Astrocyte (in vitro differentiated cells and primary cell): ENCODE data around the gene GLCCI1. TPM values are rescaled to one million over a fixed set of nuclear protein-coding genes. Genes with fewer than 3 reads are reported as not detected.

Experiments used
- DNase-seq: peaks from one replicate; pipeline ENCODE4 v3.0.0-alpha.2; 2010; ENCODE audit warnings: low read depth
- FAIRE-seq: peaks from 2 replicates; lab custom pipeline; 2011; peaks lifted over from hg19 to GRCh38; lab: Jason Lieb, UNC
- H2AFZ ChIP-seq: 2 replicates; pipeline ENCODE4 v1.6.0; 2012; ENCODE audit warnings: low read depth, low read length, inconsistent platforms
- H3K27ac ChIP-seq: 2 replicates; pipeline ENCODE4 v1.5.1; 2011; ENCODE audit warnings: low read depth, low read length, inconsistent platforms
- H3K27me3 ChIP-seq: 2 replicates; pipeline ENCODE4 v1.6.0; 2011; ENCODE audit warnings: low read length, inconsistent platforms; ENCODE audit not compliant: insufficient read depth
- H3K36me3 ChIP-seq: 2 replicates; pipeline ENCODE4 v1.5.1; 2011; ENCODE audit warnings: low read length, inconsistent platforms; ENCODE audit not compliant: insufficient read depth
- H3K4me1 ChIP-seq: 2 replicates; pipeline ENCODE4 v1.5.1; 2011; ENCODE audit warnings: low read length, inconsistent platforms; ENCODE audit not compliant: insufficient read depth
- H3K4me2 ChIP-seq: 2 replicates; pipeline ENCODE4 v1.6.0; 2012; ENCODE audit warnings: low read length, inconsistent platforms
- H3K4me3 ChIP-seq: 2 replicates; pipeline ENCODE4 v1.5.1; 2011; ENCODE audit warnings: low read depth, mild to moderate bottlenecking, low read length, inconsistent platforms; ENCODE audit not compliant: insufficient read depth
- H3K79me2 ChIP-seq: 2 replicates; pipeline ENCODE4 v1.6.0; 2012; ENCODE audit warnings: mild to moderate bottlenecking, low read length, inconsistent platforms; ENCODE audit not compliant: insufficient read depth
- H3K9ac ChIP-seq: 2 replicates; pipeline ENCODE4 v1.6.0; 2012; ENCODE audit warnings: mild to moderate bottlenecking, low read length, inconsistent platforms
- H3K9me3 ChIP-seq: 2 replicates; pipeline ENCODE4 v1.5.1; 2012; ENCODE audit warnings: low read depth, mild to moderate bottlenecking, low read length, inconsistent platforms; ENCODE audit not compliant: insufficient read depth
- H4K20me1 ChIP-seq: 2 replicates; pipeline ENCODE4 v1.6.0; 2012; ENCODE audit warnings: low read length, inconsistent platforms; ENCODE audit not compliant: insufficient read depth
- H3K27ac Mint-ChIP-seq: one replicate; pipeline ENCODE4 v1.8.0; 2021; ENCODE audit warnings: mild to moderate bottlenecking, mixed read lengths; ENCODE audit not compliant: unreplicated experiment
- H3K27me3 Mint-ChIP-seq: one replicate; pipeline ENCODE4 v1.8.0; 2021; ENCODE audit warnings: low read depth, mixed read lengths; ENCODE audit not compliant: unreplicated experiment
- H3K36me3 Mint-ChIP-seq: one replicate; pipeline ENCODE4 v1.8.0; 2021; ENCODE audit warnings: low read depth, mixed read lengths; ENCODE audit not compliant: unreplicated experiment
- H3K4me1 Mint-ChIP-seq: one replicate; pipeline ENCODE4 v1.8.0; 2021; ENCODE audit warnings: low read depth, mixed read lengths; ENCODE audit not compliant: unreplicated experiment
- H3K4me3 Mint-ChIP-seq: one replicate; pipeline ENCODE4 v1.8.0; 2021; ENCODE audit warnings: mild to moderate bottlenecking, moderate library complexity, mixed read lengths; ENCODE audit not compliant: unreplicated experiment
- H3K9me3 Mint-ChIP-seq: one replicate; pipeline ENCODE4 v1.8.0; 2021; ENCODE audit warnings: mild to moderate bottlenecking, mixed read lengths; ENCODE audit not compliant: unreplicated experiment
- CTCF ChIP-seq: IDR thresholded peaks from 2 replicates; pipeline ENCODE4 v1.5.1; 2011; ENCODE audit warnings: low read depth, mild to moderate bottlenecking, inconsistent platforms, low read length, moderate library complexity; ENCODE audit not compliant: insufficient read depth
- EZH2 ChIP-seq: IDR thresholded peaks from 2 replicates; pipeline ENCODE4 v1.6.1; 2012; ENCODE audit warnings: mild to moderate bottlenecking, low read length, inconsistent platforms; ENCODE audit not compliant: insufficient read depth
- total RNA-seq: library from RNA; stranded (reverse); gene quantifications from 2 replicates; pipeline ENCODE4 v1.2.1, GENCODE V29; 2021

The GLCCI1 gene
- total RNA-seq, 1 donor from 2014 or later, result 24.2 TPM

- no peak overlapping the region for H3K4me2 ChIP-seq
- no peaks in the 10 kb centered on the region for H3K4me1 ChIP-seq
- H3K27ac ChIP-seq, result no peak overlapping the region
- H3K9ac ChIP-seq, result no peak overlapping the region
- Mint-ChIP-seq H3K4me3 (no peak overlapping the region), H3K27ac (no peak overlapping the region), H3K4me1 (no peaks in the 10 kb centered on the region), H3K27me3 (peaks cover 4% of the 10 kb centered on the region), H3K9me3 (peaks cover 6% of the 10 kb centered on the region), H3K36me3 (no peaks in the 10 kb centered on the region)
- no peaks in the 10 kb centered on the region for H3K9me3 ChIP-seq
- no peaks in the 10 kb centered on the region for H3K79me2 ChIP-seq
- H4K20me1 ChIP-seq, result no peaks in the 10 kb centered on the region
- no peak for TF ChIP-seq EZH2
- no peak for TF ChIP-seq CTCF
- H2AFZ ChIP-seq, result no peak overlapping the region
- no peak overlapping the region for H3K4me3 ChIP-seq
- DNase-seq, result no peak
- H3K27me3 ChIP-seq, result no peaks in the 10 kb centered on the region
- no peak for FAIRE-seq
- H3K36me3 ChIP-seq, result no peaks in the 10 kb centered on the region
Observed at GRCh38 chr7:8125680-8126444, 157.3 kb downstream of the GLCCI1 start.

GRCh38 chr7:8126601-8127167, 158.1 kb downstream of the GLCCI1 start:
- Histone ChIP-seq H3K27me3 (no peaks in the 10 kb centered on the region), H3K4me1 (no peaks in the 10 kb centered on the region), H3K9ac (no peak overlapping the region), H3K4me3 (no peak overlapping the region), H3K9me3 (no peaks in the 10 kb centered on the region), H3K36me3 (no peaks in the 10 kb centered on the region), H4K20me1 (no peaks in the 10 kb centered on the region), H3K4me2 (no peak overlapping the region), H3K79me2 (no peaks in the 10 kb centered on the region), H3K27ac (no peak overlapping the region), H2AFZ (no peak overlapping the region)
- TF ChIP-seq CTCF (no peak), EZH2 (no peak)
- Mint-ChIP-seq H3K27me3 (peaks cover 4% of the 10 kb centered on the region), H3K4me3 (no peak overlapping the region), H3K36me3 (no peaks in the 10 kb centered on the region), H3K9me3 (peaks cover 6% of the 10 kb centered on the region), H3K4me1 (no peaks in the 10 kb centered on the region), H3K27ac (no peak overlapping the region)
- FAIRE-seq, result no peak
- no peak for DNase-seq
